IMR-90 (cell line): ENCODE results near the gene UCK2. TPM values are rescaled to one million over a fixed set of nuclear protein-coding genes. Genes with fewer than 3 reads are reported as not detected.
"Not testable (repeated sequence)": the region's sequence is repeated elsewhere in the genome, so short reads cannot be mapped to it uniquely, and the experiment has no call there.

Experiments used
- ATAC-seq: fragments of 200-7000 bp; cut with Tn5 transposase; 2 replicates; pipeline ENCODE4 v1.9.1; 2020; ENCODE audit warnings: low read depth, mild to moderate bottlenecking, moderate library complexity
- BruUV-seq: library from RNA; stranded (reverse); fragments of 400-500 nt; replicated peaks from 2 replicates; lab custom pipeline; 2021; lab: Mats Ljungman, UMichigan
- CTCF ChIA-PET: fragments of 300-600 bp; formaldehyde crosslinking; extraction: SDS; loops from one replicate; lab custom pipeline; 2021; ENCODE audit warnings: antibody characterized with exemption; lab: Yijun Ruan, JAX
- POLR2A ChIA-PET: fragments of 300-600 bp; sonication (Branson Sonifier 250); formaldehyde crosslinking; loops from one replicate; lab custom pipeline; 2022; ENCODE audit warnings: antibody characterized with exemption; ENCODE audit not compliant: unreplicated experiment; lab: Charles Lee
- DNase-seq: peaks from one replicate; pipeline ENCODE4 v3.0.0; 2013
- H2AFZ ChIP-seq: replicated peaks from 2 replicates; pipeline ENCODE3; 2013; ENCODE audit warnings: low read length, mild to moderate bottlenecking; ENCODE audit not compliant: poor library complexity
- H2AK5ac ChIP-seq: 2 replicates; pipeline ENCODE4 v1.6.1; 2013; ENCODE audit warnings: low read depth, low read length, inconsistent platforms
- H2AK9ac ChIP-seq: replicated peaks from 2 replicates; pipeline ENCODE3; 2013; ENCODE audit warnings: mild to moderate bottlenecking, low read depth, low read length, moderate library complexity; ENCODE audit not compliant: poor library complexity
- H2BK120ac ChIP-seq: 2 replicates; pipeline ENCODE4 v1.6.1; 2013; ENCODE audit warnings: low read depth, low read length, inconsistent platforms
- H2BK15ac ChIP-seq: 3 replicates; pipeline ENCODE4 v1.6.1; 2013; ENCODE audit warnings: low read depth, low read length, inconsistent platforms
- H2BK20ac ChIP-seq: 2 replicates; pipeline ENCODE4 v1.6.1; 2013; ENCODE audit warnings: low read depth, mild to moderate bottlenecking, inconsistent platforms, low read length, moderate library complexity
- H2BK5ac ChIP-seq: 2 replicates; pipeline ENCODE4 v1.6.1; 2013; ENCODE audit warnings: mild to moderate bottlenecking, low read depth, low read length, inconsistent platforms; ENCODE audit not compliant: poor library complexity, severe bottlenecking
- H3K14ac ChIP-seq: replicated peaks from 2 replicates; pipeline ENCODE4 v1.6.1; 2013; ENCODE audit warnings: low read depth, low read length, inconsistent platforms
- H3K18ac ChIP-seq: 2 replicates; pipeline ENCODE4 v1.6.1; 2013; ENCODE audit warnings: low read depth, low read length, control low read depth
- H3K23ac ChIP-seq: 2 replicates; pipeline ENCODE4 v1.6.1; 2013; ENCODE audit warnings: low read depth, low read length, inconsistent platforms
- H3K27ac ChIP-seq: 2 replicates; pipeline ENCODE4 v1.5.1; 2013; ENCODE audit warnings: mild to moderate bottlenecking, control low read depth, low read length; ENCODE audit not compliant: insufficient read depth
- H3K27me3 ChIP-seq: 2 replicates; pipeline ENCODE4 v1.6.1; 2013; ENCODE audit warnings: low read length; ENCODE audit not compliant: control insufficient read depth, insufficient read depth
- H3K36me3 ChIP-seq: 2 replicates; pipeline ENCODE4 v1.6.1; 2013; ENCODE audit warnings: low read length, mixed read lengths; ENCODE audit not compliant: control insufficient read depth, insufficient read depth
- H3K4ac ChIP-seq: 2 replicates; pipeline ENCODE4 v1.6.1; 2013; ENCODE audit warnings: low read depth, low read length, inconsistent platforms
- H3K4me1 ChIP-seq: 2 replicates; pipeline ENCODE4 v1.6.1; 2013; ENCODE audit warnings: low read length, mixed read lengths; ENCODE audit not compliant: control insufficient read depth, insufficient read depth
- H3K4me2 ChIP-seq: 2 replicates; pipeline ENCODE4 v1.6.1; 2013; ENCODE audit warnings: low read depth, mild to moderate bottlenecking, control low read depth, low read length, moderate library complexity
- H3K4me3 ChIP-seq: 2 replicates; pipeline ENCODE4 v1.5.1; 2013; ENCODE audit warnings: low read depth, mild to moderate bottlenecking, control low read depth, low read length, moderate library complexity; ENCODE audit not compliant: insufficient read depth
- H3K56ac ChIP-seq: 2 replicates; pipeline ENCODE4 v1.6.1; 2013; ENCODE audit warnings: low read length, inconsistent platforms; ENCODE audit not compliant: insufficient read depth; ENCODE audit errors: extremely low read depth
- H3K79me1 ChIP-seq, 2 experiments: 2 replicates each; pipeline ENCODE4 v1.6.1; 2013; ENCODE audit warnings: low read length in 2 of 2, inconsistent platforms in 1 of 2, low read depth in 1 of 2
- H3K9ac ChIP-seq: 2 replicates; pipeline ENCODE4 v1.6.1; 2013; ENCODE audit warnings: low read depth, low read length, control low read depth
- H3K9me1 ChIP-seq: 2 replicates; pipeline ENCODE4 v1.6.1; 2013; ENCODE audit warnings: low read length, inconsistent platforms; ENCODE audit not compliant: insufficient read depth
- H3K9me3 ChIP-seq: 2 replicates; pipeline ENCODE4 v1.6.1; 2013; ENCODE audit warnings: low read length; ENCODE audit not compliant: control insufficient read depth, insufficient read depth
- H4K20me1 ChIP-seq: 2 replicates; pipeline ENCODE4 v1.6.1; 2013; ENCODE audit warnings: low read length, inconsistent platforms; ENCODE audit not compliant: insufficient read depth
- H4K5ac ChIP-seq: 2 replicates; pipeline ENCODE4 v1.6.1; 2013; ENCODE audit warnings: mild to moderate bottlenecking, low read depth, low read length, control low read depth
- H4K8ac ChIP-seq, 2 experiments: 2 replicates each; pipeline ENCODE4 v1.6.1; 2013; ENCODE audit warnings: low read depth in 2 of 2, low read length in 2 of 2, control low read depth in 1 of 2, inconsistent platforms in 1 of 2
- H4K91ac ChIP-seq: 2 replicates; pipeline ENCODE4 v1.6.1; 2013; ENCODE audit warnings: low read depth, low read length, inconsistent platforms; ENCODE audit not compliant: insufficient read depth
- CTCF ChIP-seq: conservative IDR thresholded peaks from 2 replicates; pipeline ENCODE4 v1.5.1; 2012; ENCODE audit warnings: mild to moderate bottlenecking, low read depth, low read length, improper control_type of control experiment
- ELK1 ChIP-seq: fragments of 150-350 bp; IDR thresholded peaks from 2 replicates; pipeline ENCODE4 v1.6.1; 2016; ENCODE audit warnings: low read depth, mild to moderate bottlenecking, low read length, moderate library complexity, borderline replicate concordance
- MXI1 ChIP-seq: IDR thresholded peaks from 2 replicates; pipeline ENCODE4 v1.6.1; 2012; ENCODE audit warnings: low read depth, mild to moderate bottlenecking, low read length, moderate library complexity, borderline replicate concordance
- RFX5 ChIP-seq: IDR thresholded peaks from 2 replicates; pipeline ENCODE4 v1.8.0; 2012; ENCODE audit warnings: low read depth, mild to moderate bottlenecking, low read length, moderate library complexity
- SMC3 ChIP-seq: fragments of 150-350 bp; IDR thresholded peaks from 2 replicates; pipeline ENCODE4 v1.6.1; 2016; ENCODE audit warnings: low read depth, mild to moderate bottlenecking, antibody characterized with exemption, low read length, moderate library complexity
- WGBS, 2 experiments: methylation state at CpG; one replicate each; pipeline versions ENCODE4 v1.1.5 to v1.1.7; 2013; ENCODE audit warnings: missing lambda C conversion rate in 2 of 2; ENCODE audit not compliant: insufficient read length in 1 of 2; ENCODE audit errors: extremely low coverage in 2 of 2; 5-methylcytosine and 5-hydroxymethylcytosine counted together
- dilution Hi-C: fragments of 300-500 bp; cut with HindIII; formaldehyde crosslinking; loops from one replicate; pipeline ENCODE4 v1.14.3; 2018; ENCODE audit warnings: low sequenced_read_pairs; ENCODE audit not compliant: unreplicated experiment
- in situ Hi-C: fragments of 300-500 bp; cut with MboI; formaldehyde crosslinking; loops from 3 replicates; pipeline ENCODE4 v1.14.3; 2019; ENCODE audit warnings: low sequenced_read_pairs, inconsistent platforms, mixed read lengths
- intact Hi-C: fragments of 100-400 bp; cut with micrococcal nuclease; formaldehyde crosslinking; loops from 2 replicates; pipeline ENCODE4 v1.10.0; 2022
- polyA plus RNA-seq, 3 experiments: library from polyadenylated mRNA; depleted of rRNA; stranded (reverse); fragments of >200 nt; gene quantifications; 2 replicates each; pipeline ENCODE4 v1.2.3, GENCODE V29; 2012; ENCODE audit warnings: low replicate concordance in 1 of 3
- total RNA-seq: library from RNA; depleted of rRNA; stranded (reverse); fragments of >200 nt; gene quantifications from 2 replicates; pipeline ENCODE4 v1.2.3, GENCODE V29; 2012

Gene UCK2
- total and polyA plus RNA-seq, 2 of the 4 experiments (the other 2 are of a cell fraction): 83.0 to 87.8 TPM

GRCh38 chr1:165799387-165799786 lies 28.0 kb upstream of the UCK2 start:
- no peak overlapping the region for H3K4me2 ChIP-seq
- no peak overlapping the region for H4K5ac ChIP-seq
- H4K8ac ChIP-seq: no peak overlapping the region
- peaks cover 3% of the 10 kb centered on the region; the same call in 1 of the 2 replicates for H3K4me1 ChIP-seq
- H2BK15ac ChIP-seq: no peak overlapping the region
- no peak overlapping the region for H3K9ac ChIP-seq
- in situ Hi-C loops (no loop called here), intact Hi-C loops (no loop called here), dilution Hi-C loops (no loop called here)
- DNase-seq (no peak), ATAC-seq (no peak)
- no peak overlapping the region for H2AK9ac ChIP-seq
- H3K4ac ChIP-seq: no peak overlapping the region
- H2AFZ ChIP-seq: no peak overlapping the region
- no peak overlapping the region for H2BK5ac ChIP-seq
- no peak overlapping the region for H2BK20ac ChIP-seq
- no peak overlapping the region for H3K18ac ChIP-seq
- BruUV-seq: no TSS peak
- no peak overlapping the region for H4K91ac ChIP-seq
- H3K9me1 ChIP-seq: no peaks in the 10 kb centered on the region
- no peaks in the 10 kb centered on the region for H3K79me1 ChIP-seq
- no peak overlapping the region for H2AK5ac ChIP-seq
- no peak overlapping the region for H3K56ac ChIP-seq
- no peaks in the 10 kb centered on the region for H3K36me3 ChIP-seq
- H4K20me1 ChIP-seq: no peaks in the 10 kb centered on the region
- ChIA-PET POLR2A (no interaction called here), CTCF (no interaction called here)
- no peak overlapping the region for H3K27ac ChIP-seq
- no peak overlapping the region for H3K14ac ChIP-seq
- no peak overlapping the region for H3K4me3 ChIP-seq
- H2BK120ac ChIP-seq: no peak overlapping the region
- H3K23ac ChIP-seq: no peak overlapping the region
- peaks cover 5% of the 10 kb centered on the region for H3K9me3 ChIP-seq
- no peak for TF ChIP-seq CTCF
- no peak for TF ChIP-seq ELK1
- no peak for TF ChIP-seq MXI1
- TF ChIP-seq SMC3: no peak
- TF ChIP-seq RFX5: no peak
- no peaks in the 10 kb centered on the region for H3K27me3 ChIP-seq

- H3K9ac ChIP-seq, H3K18ac ChIP-seq, H2AK5ac ChIP-seq, H3K9me1 ChIP-seq, H4K91ac ChIP-seq, H3K36me3 ChIP-seq, H2BK20ac ChIP-seq, H2BK5ac ChIP-seq, H2AK9ac ChIP-seq, H4K5ac ChIP-seq, BruUV-seq, H3K4me3 ChIP-seq, H3K56ac ChIP-seq, H3K79me1 ChIP-seq, H4K20me1 ChIP-seq, H2BK15ac ChIP-seq, ATAC-seq, H3K4me1 ChIP-seq, H3K4me2 ChIP-seq, dilution Hi-C loops, in situ Hi-C loops, H3K27ac ChIP-seq, H3K4ac ChIP-seq, DNase-seq, H2AFZ ChIP-seq, H3K14ac ChIP-seq, H3K27me3 ChIP-seq, H3K23ac ChIP-seq, intact Hi-C loops, CTCF ChIA-PET, H3K9me3 ChIP-seq, H2BK120ac ChIP-seq, POLR2A ChIA-PET, H4K8ac ChIP-seq: not testable (repeated sequence)
- no CpG with 5 or more reads among the region's 1 CpG for WGBS, 2 experiments
Observed at GRCh38 chr1:165804513-165804912, 22.9 kb upstream of the UCK2 start.
